SW480 (cell line): Measurements from ENCODE around the gene STIP1.

ENCODE experiments used
- DNase-seq: peaks from one replicate; pipeline ENCODE4 v3.0.0-alpha.2; 2016; ENCODE audit warnings: low spot score

The STIP1 gene

DNA sequence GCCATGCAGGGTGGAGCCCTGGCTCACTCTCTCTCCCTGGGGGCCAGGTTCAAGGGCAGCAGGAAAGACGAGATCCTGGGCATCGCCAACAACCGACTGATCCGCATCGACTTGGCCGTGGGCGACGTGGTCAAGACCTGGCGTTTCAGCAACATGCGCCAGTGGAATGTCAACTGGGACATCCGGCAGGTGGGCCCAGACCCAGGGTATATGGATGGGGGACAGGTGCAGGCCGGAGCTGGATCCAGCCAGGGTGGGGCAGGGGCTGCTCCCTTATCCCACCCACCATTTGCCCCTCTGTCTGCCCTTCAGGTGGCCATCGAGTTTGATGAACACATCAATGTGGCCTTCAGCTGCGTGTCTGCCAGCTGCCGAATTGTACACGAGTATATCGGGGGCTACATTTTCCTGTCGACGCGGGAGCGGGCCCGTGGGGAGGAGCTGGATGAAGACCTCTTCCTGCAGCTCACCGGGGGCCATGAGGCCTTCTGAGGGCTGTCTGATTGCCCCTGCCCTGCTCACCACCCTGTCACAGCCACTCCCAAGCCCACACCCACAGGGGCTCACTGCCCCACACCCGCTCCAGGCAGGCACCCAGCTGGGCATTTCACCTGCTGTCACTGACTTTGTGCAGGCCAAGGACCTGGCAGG is 37.2 kb downstream of the STIP1 start:
- no peak for DNase-seq

DNA sequence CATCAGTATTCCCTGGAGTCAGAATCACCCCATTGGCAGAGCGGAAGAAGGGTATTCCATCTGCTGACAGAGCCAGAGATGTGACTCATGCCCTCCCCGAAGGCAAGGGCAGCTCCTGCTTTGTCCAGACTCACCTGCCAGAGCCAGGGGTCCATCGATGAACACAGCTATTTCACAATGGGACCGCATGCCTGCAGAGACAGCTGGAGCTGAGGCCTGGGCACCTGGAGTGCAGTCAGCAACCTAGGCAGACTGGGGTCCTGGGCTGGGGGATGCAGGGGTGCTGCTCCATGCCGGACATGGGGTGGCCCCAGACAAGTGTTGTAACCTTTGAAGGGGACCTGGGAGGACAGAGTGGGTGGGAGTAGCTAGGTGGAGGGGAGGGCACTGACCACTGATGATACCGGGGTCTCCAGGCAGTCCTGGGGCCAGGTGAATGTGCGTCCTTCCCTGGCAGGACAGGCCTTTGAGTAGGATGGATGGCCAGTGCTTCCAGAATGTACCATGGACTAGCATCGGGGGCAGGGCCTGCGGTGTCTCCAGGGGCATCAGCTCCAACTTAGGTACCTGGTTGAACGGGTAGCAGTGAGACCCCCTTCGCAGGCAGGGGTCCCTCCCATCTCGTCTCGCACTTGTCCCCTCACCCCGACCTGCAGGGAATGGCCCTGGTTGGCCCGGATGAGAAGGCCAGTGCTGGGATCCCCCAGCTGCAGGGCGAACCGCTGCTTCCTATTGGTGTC is 38.4 kb downstream of the STIP1 start:
- DNase-seq = no peak

DNA sequence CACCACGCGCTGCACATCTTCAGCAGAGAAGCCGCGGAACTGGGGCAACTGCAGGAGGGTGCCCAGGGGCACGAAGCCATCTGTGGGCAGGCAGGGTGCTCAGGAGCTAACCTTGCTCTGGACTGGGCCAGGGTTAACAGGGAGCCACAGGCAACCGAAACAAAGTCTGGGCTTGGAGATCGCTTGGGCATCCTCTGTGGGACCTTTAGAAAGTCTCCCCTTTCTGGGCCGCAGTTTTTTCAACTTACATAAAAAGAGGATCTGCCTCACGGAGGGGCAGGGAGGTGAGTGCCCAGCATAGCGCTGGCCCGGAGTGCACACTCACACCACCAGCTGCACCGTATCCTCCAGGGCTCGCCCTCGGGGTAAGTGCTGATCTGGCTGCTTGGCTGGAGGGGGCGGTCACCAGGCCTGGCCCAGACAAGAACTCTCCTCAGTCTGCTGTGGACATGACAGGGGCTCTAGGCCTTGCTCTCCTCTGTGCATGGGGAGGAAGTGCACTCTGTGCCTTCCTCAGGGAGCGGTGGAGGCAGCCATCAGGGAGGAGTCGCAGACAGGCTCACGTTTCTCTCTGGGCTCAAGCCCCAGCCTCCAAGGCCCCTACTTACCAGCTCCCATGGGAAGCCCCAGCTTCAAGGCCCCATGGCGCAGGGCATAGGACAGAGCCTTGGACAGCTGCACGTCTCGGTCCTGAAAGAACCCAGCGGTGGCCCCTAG is 39.1 kb downstream of the STIP1 start:
- no peak for DNase-seq

DNA sequence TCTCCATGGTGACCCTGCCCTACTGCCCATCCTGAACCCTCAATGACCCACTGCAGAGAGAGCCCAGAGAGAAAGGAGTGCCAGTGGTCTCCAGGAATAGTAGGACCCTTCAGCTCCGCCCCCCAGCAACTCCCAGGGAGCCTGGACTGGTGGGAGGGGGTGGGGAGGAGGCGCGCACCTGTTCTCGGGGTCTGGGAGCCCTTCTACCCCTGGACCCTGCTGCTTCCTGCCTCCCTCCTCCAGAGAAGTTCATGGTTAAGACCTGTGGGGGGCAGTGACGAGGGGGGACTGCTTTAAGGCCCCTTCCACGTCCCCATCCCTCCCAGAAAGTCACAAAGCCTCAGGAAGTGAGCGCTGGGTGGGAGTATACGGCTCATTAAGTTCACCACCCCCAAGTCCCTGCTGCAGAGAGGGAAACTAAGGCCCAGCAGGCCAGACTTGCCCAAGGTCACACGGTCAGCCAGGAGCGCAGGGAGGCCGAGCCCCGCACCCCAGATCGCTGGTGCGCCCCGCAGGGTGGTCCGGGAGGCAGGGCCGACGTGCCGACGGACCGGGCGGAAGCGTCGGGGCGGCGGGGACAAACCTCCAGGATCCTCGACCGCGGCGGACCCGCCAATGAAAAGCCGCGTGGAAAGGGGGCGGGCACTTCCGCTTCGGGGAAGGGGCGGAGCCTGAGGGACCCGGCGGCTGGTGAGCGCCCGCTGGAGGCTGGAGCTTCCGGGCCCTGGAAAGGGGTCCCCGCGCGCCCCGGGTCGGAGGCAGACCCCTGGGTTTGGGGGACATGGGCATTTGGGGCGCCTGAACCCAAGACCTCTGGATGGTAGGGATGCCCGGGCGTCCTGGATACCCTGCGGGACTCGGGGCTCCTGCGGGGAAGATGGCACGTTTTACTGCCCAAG is 39.9 kb downstream of the STIP1 start, which contains the start of the genes NUDT22 and TRPT1:
NUDT22 (plus strand) TSS at position 667 of the 899 bp plus-strand sequence. CDS start 379 bp downstream, outside the sequence.
TRPT1 (minus strand) TSS at position 579 of the 899 bp plus-strand sequence; CDS start at position 253, 326 bp downstream.
- peak; percentile 80 for DNase-seq

DNA sequence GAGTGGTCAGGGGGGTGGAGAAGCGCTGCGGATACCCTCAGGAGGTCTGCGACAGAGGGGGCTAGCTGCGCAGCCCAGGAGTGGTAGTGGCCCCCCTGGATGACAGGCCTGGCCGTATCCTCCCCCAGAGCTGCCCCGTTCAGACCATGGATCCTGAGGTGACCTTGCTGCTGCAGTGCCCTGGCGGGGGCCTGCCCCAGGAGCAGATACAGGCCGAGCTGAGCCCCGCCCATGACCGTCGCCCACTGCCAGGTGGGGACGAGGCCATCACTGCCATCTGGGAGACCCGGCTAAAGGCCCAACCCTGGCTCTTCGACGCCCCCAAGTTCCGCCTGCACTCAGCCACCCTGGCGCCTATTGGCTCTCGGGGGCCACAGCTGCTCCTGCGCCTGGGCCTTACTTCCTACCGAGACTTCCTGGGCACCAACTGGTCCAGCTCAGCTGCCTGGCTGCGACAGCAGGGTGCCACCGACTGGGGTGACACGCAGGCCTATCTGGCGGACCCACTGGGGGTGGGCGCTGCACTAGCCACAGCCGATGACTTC is 40.6 kb downstream of the STIP1 start:
- peak; percentile 62 for DNase-seq

DNA sequence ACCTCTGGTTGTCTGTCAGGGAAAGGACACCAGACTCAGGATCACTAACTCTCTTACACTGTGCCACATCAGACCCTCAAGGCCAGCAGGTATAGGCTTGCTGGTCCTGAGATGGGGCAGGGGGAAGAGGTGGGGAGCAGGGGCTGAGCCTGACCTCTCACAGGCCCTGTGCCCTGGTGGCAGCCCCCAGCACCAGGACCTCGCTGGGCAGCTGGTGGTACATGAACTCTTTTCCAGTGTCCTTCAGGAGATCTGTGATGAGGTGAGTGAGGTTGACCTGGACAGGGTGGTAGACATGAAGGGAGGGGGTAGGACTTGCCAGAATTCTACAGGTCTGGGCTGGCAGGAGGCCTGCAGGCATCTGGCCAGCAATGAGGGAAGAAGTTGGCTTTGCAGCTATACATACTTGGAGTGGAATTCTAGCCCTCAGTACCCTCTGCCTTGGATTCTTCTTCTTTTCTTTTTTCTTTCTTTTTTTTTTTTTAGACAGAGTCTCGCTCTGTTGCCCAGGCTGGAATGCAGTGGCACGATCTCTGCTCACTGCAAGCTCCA is 41.5 kb downstream of the STIP1 start:
- no peak for DNase-seq

DNA sequence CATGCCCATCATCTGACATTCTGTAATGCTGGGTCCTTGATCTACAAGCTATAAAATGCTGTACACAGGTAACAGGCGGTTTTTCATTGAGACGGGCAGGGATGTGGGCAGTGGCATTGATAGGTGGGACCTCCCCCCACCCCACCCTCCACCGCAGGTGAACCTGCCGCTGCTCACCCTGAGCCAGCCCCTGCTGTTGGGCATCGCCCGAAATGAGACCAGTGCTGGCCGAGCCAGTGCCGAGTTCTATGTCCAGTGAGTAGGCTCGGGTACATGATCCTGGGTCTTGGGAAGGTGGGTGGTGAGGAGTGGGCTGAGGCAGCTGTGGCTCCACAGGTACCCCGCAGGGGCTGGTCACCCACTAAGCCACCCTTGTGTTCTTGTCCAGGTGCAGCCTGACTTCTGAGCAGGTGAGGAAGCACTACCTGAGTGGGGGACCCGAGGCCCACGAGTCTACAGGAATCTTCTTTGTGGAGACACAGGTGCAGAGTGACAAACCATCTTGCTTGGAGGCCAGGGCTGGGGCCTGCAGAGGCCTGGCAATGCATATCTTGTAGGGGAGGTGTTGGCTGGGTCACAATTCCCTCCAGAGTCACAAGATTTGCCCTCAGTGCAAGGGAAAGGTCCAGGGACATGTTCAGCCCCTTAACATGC is 43.2 kb downstream of the STIP1 start:
- DNase-seq = no peak

DNA sequence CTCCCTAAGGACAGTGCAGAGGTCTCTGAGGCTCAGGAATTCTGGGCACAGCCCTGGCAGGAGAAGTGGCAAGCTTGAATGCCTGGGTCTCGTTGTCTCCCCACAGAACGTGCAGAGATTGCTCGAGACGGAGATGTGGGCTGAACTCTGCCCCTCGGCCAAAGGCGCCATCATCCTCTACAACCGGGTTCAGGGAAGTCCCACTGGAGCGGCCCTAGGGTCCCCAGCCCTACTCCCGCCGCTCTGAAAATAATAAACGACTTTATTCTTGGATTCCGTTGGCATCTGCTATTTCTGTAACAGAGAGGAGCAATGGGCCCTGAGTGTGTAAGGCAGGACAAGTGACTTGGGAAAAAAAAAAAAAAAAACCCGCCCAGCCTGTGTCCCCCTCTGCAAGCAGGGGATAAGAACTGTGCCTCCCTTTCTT is 43.8 kb downstream of the STIP1 start:
- DNase-seq = no peak

DNA sequence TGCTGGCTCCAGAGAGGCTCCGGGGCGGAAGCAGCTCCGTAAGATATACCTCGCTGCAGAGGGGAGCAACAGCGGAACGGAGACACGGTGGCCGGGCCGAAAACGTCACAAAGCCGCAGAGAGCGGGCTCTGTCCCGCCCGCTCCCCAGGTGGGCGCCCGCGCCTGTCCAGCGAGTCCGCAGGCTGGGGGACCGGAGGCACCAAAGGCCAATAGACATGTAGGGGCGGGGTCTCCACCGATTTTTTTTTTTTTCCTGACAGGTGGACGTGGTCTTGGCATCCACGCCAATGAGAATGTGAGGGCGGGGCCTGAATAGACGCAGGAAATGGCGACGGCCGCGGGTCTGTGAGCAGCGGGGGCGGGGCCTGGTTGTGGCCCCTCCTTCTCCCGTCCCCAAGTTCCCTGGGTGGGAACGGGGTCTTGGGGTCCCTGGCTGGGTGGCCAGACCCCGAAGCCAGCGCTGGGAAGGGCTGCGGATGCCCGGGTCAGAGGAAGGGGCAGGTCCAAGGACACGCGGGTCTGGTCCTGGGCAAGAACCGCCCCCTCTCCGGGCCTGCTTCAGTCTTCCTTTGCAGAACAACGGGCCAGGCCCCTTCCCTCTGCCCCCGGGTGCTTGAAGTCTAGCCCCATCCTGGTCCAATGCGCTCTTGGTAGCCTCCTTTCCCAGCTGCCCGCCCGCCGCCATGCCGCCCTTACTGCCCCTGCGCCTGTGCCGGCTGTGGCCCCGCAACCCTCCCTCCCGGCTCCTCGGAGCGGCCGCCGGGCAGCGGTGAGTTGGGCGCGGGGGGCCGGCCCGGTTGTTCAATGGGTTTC is 44.4 kb downstream of the STIP1 start, which contains the start of gene DNAJC4:
DNAJC4 (plus strand) TSS at position 378 of the 814 bp plus-strand sequence; CDS start at position 685, 307 bp downstream.
- peak; percentile 92 for DNase-seq

DNA sequence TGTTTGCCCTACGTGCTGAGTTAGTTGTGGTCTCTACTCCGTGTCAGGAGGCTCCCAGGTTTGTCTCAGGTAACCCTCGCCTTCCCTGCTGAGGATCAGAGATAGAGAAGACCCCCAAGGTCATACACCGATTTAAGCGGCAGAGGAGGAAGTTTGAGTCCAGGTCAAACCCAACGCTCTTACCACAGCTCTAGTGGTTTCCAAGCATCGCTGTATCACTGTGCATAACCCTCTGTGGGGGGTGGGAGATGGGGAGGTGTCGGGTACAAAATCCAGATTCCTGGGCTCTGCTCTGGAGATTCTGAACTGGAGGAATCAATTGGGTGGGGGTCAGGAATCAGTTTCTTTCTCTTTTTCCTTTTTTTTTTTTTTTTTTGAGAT is 45.0 kb downstream of the STIP1 start:
- DNase-seq = no peak

DNA sequence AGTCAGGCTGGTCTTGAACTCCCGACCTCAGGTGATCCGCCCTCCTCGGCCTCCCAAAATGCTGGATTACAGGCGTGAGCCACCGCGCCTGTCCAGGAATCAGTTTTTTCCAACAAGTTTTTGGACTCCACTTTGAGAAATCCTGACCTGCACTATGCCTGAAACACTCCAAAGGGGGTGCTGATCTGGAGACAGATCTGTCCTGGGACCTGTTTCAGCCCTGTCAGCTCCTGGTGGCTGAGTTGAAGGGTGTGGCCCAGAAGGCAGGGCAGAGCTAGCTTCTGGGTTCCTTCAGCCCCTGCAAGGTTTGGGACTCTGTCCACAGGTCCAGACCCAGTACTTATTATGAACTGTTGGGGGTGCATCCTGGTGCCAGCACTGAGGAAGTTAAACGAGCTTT is 45.6 kb downstream of the STIP1 start:
- DNase-seq = no peak

DNA sequence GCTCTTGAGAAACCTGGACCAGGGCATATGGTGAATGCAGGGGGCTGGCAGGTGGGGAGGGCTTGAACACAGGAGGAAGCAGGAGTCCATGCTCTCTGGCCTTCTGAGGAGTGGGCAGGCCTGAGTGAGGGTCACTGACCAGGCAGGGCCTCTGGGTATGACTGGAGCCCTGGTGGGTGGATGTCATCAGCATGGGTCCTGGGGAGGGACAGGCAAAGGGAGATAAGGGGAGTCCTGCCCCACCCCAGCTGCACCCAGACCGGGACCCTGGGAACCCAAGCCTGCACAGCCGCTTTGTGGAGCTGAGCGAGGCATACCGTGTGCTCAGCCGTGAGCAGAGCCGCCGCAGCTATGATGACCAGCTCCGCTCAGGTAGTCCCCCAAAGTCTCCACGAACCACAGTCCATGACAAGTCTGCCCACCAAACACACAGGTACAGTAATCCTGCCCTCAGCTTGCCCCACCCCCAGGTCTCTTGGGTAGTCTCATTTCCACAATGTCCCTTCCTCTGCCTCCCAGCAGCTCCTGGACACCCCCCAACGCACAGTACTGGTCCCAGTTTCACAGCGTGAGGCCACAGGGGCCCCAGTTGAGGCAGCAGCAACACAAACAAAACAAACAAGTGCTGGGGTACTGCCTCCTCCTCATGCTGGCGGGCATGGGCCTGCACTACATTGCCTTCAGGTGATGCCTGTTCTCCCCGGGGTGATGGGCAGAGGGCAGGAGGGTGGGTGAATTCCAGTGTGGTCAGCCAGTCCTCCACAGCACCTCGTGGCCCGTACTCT is 46.4 kb downstream of the STIP1 start:
- no peak for DNase-seq

DNA sequence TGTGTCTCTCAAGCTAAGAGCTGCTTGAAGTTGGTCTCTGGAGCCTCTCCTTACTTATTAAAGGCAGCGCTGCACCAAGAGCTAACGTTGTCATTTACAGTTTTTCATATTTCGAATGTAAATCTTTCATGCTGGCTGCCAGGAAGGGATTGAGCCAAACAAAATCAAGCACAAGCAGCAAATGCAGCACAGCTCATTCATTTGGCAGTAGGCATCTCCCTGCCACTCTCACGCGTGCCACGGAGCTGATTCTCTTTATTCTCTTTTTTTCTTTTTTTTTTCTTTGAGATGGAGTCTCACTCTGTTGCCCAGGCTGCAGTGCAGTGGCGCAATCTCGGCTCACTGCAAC is 47.0 kb downstream of the STIP1 start:
- no peak for DNase-seq

DNA sequence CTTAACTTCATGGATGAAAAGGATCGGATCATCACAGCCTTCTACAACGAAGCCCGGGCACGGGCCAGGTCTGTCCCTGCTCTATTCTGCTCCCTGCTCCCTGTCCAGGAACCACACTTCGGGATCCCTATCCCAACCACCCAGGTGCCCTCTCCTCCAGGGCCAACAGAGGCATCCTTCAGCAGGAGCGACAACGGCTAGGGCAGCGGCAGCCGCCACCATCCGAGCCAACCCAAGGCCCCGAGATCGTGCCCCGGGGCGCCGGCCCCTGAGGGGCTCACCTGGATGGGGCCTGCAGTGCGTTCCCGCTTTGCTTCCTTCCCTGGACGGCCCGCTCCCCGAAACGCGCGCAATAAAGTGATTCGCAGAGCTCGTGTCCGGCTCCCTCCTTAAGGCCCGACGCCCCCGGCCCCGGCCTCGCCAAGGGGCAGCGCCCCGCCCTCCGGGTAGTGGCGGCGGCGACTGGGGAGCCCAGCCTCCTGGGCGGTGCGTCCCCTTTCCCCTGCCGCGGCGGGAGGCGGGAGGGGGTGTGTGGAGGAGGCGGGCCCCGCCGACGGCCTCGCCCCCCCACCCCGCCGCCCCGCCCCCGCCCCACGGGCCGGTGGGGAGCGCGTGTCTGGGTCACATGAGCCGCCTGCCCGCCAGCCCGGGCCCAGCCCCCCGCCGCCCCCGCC is 48.1 kb downstream of the STIP1 start, which contains the start of gene VEGFB:
VEGFB (plus strand) TSS at position 672 of the 674 bp plus-strand sequence. CDS start 250 bp downstream, outside the sequence.
- DNase-seq = peak; percentile 52

DNA sequence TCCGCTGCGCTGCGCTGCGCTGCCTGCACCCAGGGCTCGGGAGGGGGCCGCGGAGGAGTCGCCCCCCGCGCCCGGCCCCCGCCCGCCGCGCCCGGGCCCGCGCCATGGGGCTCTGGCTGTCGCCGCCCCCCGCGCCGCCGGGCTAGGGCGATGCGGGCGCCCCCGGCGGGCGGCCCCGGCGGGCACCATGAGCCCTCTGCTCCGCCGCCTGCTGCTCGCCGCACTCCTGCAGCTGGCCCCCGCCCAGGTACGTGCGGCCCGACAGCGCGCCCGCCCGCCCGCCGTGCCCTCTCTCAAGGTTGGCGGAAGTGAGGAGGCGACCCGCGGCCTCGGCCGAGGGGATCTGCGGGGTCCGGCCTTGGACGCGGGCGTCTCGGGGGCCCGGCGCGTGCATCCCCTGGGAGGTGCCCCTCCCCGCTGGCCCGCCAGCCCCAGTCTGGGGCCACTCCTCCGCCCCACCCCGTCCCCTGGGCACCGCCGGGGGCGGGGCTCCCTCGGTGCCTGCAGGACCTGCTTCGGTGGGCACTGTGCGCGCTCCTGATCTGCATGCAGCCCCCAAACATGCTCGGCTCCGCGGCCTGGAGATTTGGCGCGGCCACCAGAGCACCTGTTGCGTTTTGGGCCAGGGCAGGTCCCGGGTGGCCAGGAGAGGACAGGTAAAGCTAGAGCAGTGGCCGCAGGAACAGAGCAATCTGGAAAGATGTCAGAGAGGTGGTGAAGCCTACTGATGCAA is 48.8 kb downstream of the STIP1 start:
- peak; percentile 65 for DNase-seq

DNA sequence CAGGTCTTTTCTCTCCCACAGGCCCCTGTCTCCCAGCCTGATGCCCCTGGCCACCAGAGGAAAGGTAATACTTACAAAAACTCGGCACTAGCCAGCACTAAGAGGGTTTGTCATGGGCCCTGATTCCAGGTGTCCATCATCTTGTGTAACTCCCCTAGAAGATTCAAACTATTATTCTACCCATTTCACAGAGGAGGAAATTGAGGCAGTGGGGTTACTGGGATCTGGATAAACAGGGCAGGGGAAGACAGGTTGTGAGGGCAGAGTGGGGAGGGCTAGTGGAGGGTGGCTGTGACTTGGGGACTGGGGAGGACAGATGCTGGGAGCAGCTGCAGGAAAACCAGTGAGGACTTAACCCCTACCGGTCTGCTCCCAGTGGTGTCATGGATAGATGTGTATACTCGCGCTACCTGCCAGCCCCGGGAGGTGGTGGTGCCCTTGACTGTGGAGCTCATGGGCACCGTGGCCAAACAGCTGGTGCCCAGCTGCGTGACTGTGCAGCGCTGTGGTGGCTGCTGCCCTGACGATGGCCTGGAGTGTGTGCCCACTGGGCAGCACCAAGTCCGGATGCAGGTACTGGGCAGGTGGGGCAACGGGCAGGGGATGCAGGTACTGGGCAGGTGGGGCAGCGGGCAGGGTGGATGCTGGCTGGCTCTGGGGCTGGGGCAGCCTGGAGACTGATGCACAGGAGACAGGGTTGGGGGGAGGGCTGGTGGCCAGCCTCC is 49.6 kb downstream of the STIP1 start:
- no peak for DNase-seq

DNA sequence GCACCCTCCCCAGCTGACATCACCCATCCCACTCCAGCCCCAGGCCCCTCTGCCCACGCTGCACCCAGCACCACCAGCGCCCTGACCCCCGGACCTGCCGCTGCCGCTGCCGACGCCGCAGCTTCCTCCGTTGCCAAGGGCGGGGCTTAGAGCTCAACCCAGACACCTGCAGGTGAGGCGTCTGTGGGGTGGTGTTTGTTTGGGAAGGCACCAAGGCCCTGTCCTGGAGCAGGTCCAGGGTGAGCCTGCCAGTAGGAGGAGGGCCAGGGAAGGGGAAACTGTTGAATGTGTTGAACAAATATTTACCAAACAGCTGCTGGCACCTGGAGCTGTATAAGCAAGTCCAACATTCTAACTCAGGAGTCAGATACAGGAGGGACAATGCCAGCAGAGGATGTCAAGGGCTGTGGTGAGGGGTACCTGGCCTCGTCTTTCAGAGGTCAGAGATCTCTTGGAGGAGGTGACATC is 51.5 kb downstream of the STIP1 start:
- DNase-seq = peak; percentile 28
